K562 (cell line): ENCODE data around the gene EGR1. TPM values are rescaled to one million over a fixed set of nuclear protein-coding genes. Genes with fewer than 3 reads are reported as not detected.

Experiments used
- ETV1 ChIP-seq: fragments of 450-650 bp; conservative IDR thresholded peaks from 2 replicates; pipeline ENCODE4 v1.6.1; 2016; ENCODE audit warnings: missing genetic modification characterization, control low read depth, low read depth, missing compliant biosample characterization
- EZH2 ChIP-seq: IDR thresholded peaks from 2 replicates; pipeline ENCODE4 v1.6.1; 2012; ENCODE audit warnings: low read depth, mild to moderate bottlenecking, inconsistent platforms, low read length, borderline replicate concordance
- FOXP1 ChIP-seq: sonication (generic); formaldehyde crosslinking; IDR thresholded peaks from 2 replicates; pipeline ENCODE4 v1.8.0; 2022; ENCODE audit warnings: mild to moderate bottlenecking, missing genetic modification reagents
- GABPB1 ChIP-seq: sonication (generic); formaldehyde crosslinking; IDR thresholded peaks from 2 replicates; pipeline ENCODE4 v1.8.0; 2022; ENCODE audit warnings: mild to moderate bottlenecking, missing genetic modification reagents
- HDAC1 ChIP-seq, 2 experiments: fragments of 450-650 bp; IDR thresholded peaks; 2 replicates each; pipeline ENCODE4 v1.6.1; 2016 to 2017; ENCODE audit warnings: inconsistent platforms in 1 of 2, mild to moderate bottlenecking in 1 of 2, moderate library complexity in 1 of 2
- KLF6 ChIP-seq: fragments of 250-450 bp; sonication (Bioruptor Pico); IDR thresholded peaks from 2 replicates; pipeline ENCODE4 v1.4.0; 2020; ENCODE audit warnings: mild to moderate bottlenecking, moderate library complexity, borderline replicate concordance
- MBD2 ChIP-seq: sonication (generic); IDR thresholded peaks from 2 replicates; pipeline ENCODE4 v1.6.1; 2016; ENCODE audit warnings: low read depth, borderline replicate concordance
- MYNN ChIP-seq, 2 experiments: sonication (generic); formaldehyde crosslinking in 1 of 2; IDR thresholded peaks; 2 replicates each; pipeline versions ENCODE4 v1.5.0 to v1.6.1; 2016 to 2020; ENCODE audit warnings: antibody characterized with exemption in 1 of 2, missing genetic modification reagents in 1 of 2
- NONO ChIP-seq, 2 experiments: fragments of 200-400 bp in 1 of 2; fragments of 450-650 bp in 1 of 2; formaldehyde crosslinking in 1 of 2; IDR thresholded peaks; 2 replicates each; pipeline ENCODE4 v1.6.1; 2017; ENCODE audit warnings: low read depth in 2 of 2, mild to moderate bottlenecking in 2 of 2, moderate library complexity in 2 of 2, low read length in 1 of 2
- RERE ChIP-seq: sonication (generic); formaldehyde crosslinking; IDR thresholded peaks from 2 replicates; pipeline ENCODE4 v1.8.0; 2023; ENCODE audit warnings: missing genetic modification reagents, mild to moderate bottlenecking, borderline replicate concordance
- SLC30A9 ChIP-seq: fragments of 250-450 bp; sonication (Bioruptor Pico); IDR thresholded peaks from 2 replicates; pipeline ENCODE4 v1.8.0; 2022; ENCODE audit warnings: mild to moderate bottlenecking, moderate library complexity
- SOX6 ChIP-seq: fragments of 450-650 bp; IDR thresholded peaks from 2 replicates; pipeline ENCODE4 v1.6.1; 2014; ENCODE audit warnings: mild to moderate bottlenecking
- TFAM ChIP-seq: fragments of 250-450 bp; sonication (Bioruptor Pico); conservative IDR thresholded peaks from 2 replicates; pipeline ENCODE4 v1.5.0; 2021; ENCODE audit warnings: mild to moderate bottlenecking, moderate library complexity
- ZBTB26 ChIP-seq: fragments of 450-650 bp; formaldehyde crosslinking; IDR thresholded peaks from 2 replicates; pipeline ENCODE4 v1.4.0; 2022; ENCODE audit warnings: missing genetic modification characterization
- ZFX ChIP-seq: sonication (generic); formaldehyde crosslinking; IDR thresholded peaks from 2 replicates; pipeline ENCODE4 v1.8.0; 2022; ENCODE audit warnings: mild to moderate bottlenecking, missing genetic modification reagents, moderate library complexity
- ZNF121 ChIP-seq: sonication (generic); formaldehyde crosslinking; conservative IDR thresholded peaks from 2 replicates; pipeline ENCODE4 v1.8.0; 2022; ENCODE audit warnings: missing genetic modification reagents
- ZNF134 ChIP-seq: fragments of 250-450 bp; sonication (Bioruptor Pico); conservative IDR thresholded peaks from 2 replicates; pipeline ENCODE4 v1.4.0; 2020
- ZNF696 ChIP-seq: fragments of 250-450 bp; sonication (Bioruptor Pico); conservative IDR thresholded peaks from 2 replicates; pipeline ENCODE4 v1.4.0; 2020; ENCODE audit warnings: mild to moderate bottlenecking, moderate library complexity
- polyA plus RNA-seq, 8 experiments: library from polyadenylated mRNA; depleted of rRNA in 4 of 8; stranded (reverse) in 5 of 8; unstranded in 3 of 8; fragments of >200 nt; fragmentation: Nextera tagmentation in 2 of 8; fragmentation: Illumina TruSeq in 1 of 8; extraction: Ambion mirVana in 2 of 8; extraction: Trizol in 1 of 8; gene quantifications; 2 replicates each; pipeline versions ENCODE4 v1.2.1 to v1.2.3, GENCODE V29; 2011 to 2014; ENCODE audit warnings: inconsistent platforms in 1 of 8, missing spikeins in 1 of 8
- total RNA-seq, 7 experiments: library from RNA; depleted of rRNA in 6 of 7; stranded (reverse); fragments of >200 nt in 6 of 7; fragmentation: Illumina TruSeq in 2 of 7; extraction: Trizol in 2 of 7; gene quantifications; 2 replicates each; pipeline versions ENCODE4 v1.2.1 to v1.2.3, GENCODE V29; 2011 to 2021; ENCODE audit warnings: low replicate concordance in 1 of 7
- TF ChIP-seq, protein P1 (sequence below): fragments of 450-650 bp; formaldehyde crosslinking; IDR thresholded peaks from 2 replicates; pipeline ENCODE4 v1.4.0; 2020; ENCODE audit warnings: mild to moderate bottlenecking, moderate library complexity

The EGR1 gene
- total and polyA plus RNA-seq, 9 of the 15 experiments (the other 6 are each of a cell fraction or from before 2014, with no cell fraction given), result 1.3 to 132 (median 21.5) TPM

GRCh38 chr5:138464388-138465260 lies 655 bp upstream of the EGR1 start (continued):
- no peak for TF ChIP-seq RERE
- no peak for TF ChIP-seq ZNF121
- peak; percentile 100 for TF ChIP-seq EZH2
- TF ChIP-seq ETV1, result peak; percentile 80
- TF ChIP-seq MBD2, result no peak
- TF ChIP-seq HDAC1 (IDR thresholded peaks at IDR 0.05), result peak in 1 of 2 experiments; percentile 57; a peak in 2 of 4 replicates
- TF ChIP-seq SOX6, result no peak
- no peak; the same call in 1 of the 2 replicates for TF ChIP-seq FOXP1
- peak; percentile 86 for TF ChIP-seq ZFX (CRISPR knock-in tag)
- TF ChIP-seq ZNF134 (CRISPR knock-in tag), result no peak
- peak; percentile 8; the same call in 1 of the 2 replicates for TF ChIP-seq KLF6 (CRISPR knock-in tag)
- peak in 1 of 2 experiments; percentile 77; a peak in 1 of 4 replicates for TF ChIP-seq NONO (IDR thresholded peaks at IDR 0.05; ENCODE audit: low read depth in 2 of 2, low read length in 1 of 2)
- TF ChIP-seq SLC30A9 (CRISPR knock-in tag), result no peak
- TF ChIP-seq GABPB1 (CRISPR knock-in tag), result no peak; the same call in 1 of the 2 replicates
- TF ChIP-seq MYNN (IDR thresholded peaks at IDR 0.05), result peak; percentile 64; the same call in 1 of the 2 replicates
- no peak for TF ChIP-seq MYNN (CRISPR knock-in tag; IDR thresholded peaks at IDR 0.05)
- no peak for TF ChIP-seq ZNF696 (CRISPR knock-in tag)
- TF ChIP-seq, protein P1, sequence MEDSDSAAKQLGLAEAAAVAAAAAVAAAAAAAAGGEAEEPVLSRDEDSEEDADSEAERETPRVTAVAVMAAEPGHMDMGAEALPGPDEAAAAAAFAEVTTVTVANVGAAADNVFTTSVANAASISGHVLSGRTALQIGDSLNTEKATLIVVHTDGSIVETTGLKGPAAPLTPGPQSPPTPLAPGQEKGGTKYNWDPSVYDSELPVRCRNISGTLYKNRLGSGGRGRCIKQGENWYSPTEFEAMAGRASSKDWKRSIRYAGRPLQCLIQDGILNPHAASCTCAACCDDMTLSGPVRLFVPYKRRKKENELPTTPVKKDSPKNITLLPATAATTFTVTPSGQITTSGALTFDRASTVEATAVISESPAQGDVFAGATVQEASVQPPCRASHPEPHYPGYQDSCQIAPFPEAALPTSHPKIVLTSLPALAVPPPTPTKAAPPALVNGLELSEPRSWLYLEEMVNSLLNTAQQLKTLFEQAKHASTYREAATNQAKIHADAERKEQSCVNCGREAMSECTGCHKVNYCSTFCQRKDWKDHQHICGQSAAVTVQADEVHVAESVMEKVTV (CRISPR knock-in tag), result no peak
- no peak for TF ChIP-seq ZBTB26 (CRISPR knock-in tag)
- TF ChIP-seq TFAM (CRISPR knock-in tag), result no peak
